Stomach (tissue), 19 donors: ENCODE measurements around the gene MAGT1. TPM values are rescaled to one million over a fixed set of nuclear protein-coding genes. Genes with fewer than 3 reads are reported as not detected.
"Not testable (repeated sequence)": the region's sequence is repeated elsewhere in the genome, so short reads cannot be mapped to it uniquely, and the experiment has no call there.

Source experiments
- DNase-seq, 2 donors: peaks; one replicate each; pipeline versions ENCODE4 v3.0.0 to v3.0.0-alpha.2; 2013 to 2019
- H3K27ac ChIP-seq, 5 donors: fragments of 200-600 bp in 4 of 5; sonication (generic) in 4 of 5; one replicate each; pipeline ENCODE4 v1.5.1; 2013 to 2019; ENCODE audit warnings: mild to moderate bottlenecking in 1 of 5, moderate library complexity in 1 of 5
- H3K27me3 ChIP-seq, 3 donors: fragments of 200-600 bp; sonication (generic); one replicate each; pipeline ENCODE4 v1.5.1; 2017 to 2019; ENCODE audit warnings: mixed run types in 1 of 3
- H3K36me3 ChIP-seq, 4 donors: fragments of 200-600 bp; sonication (generic); 1 replicate in 3 of 4; 2 replicates in 1 of 4; pipeline ENCODE4 v1.5.1; 2016 to 2019
- H3K4me1 ChIP-seq, 4 donors: fragments of 200-600 bp; sonication (generic); one replicate each; pipeline ENCODE4 v1.5.1; 2016 to 2019
- H3K4me3 ChIP-seq, 4 donors: fragments of 200-600 bp; sonication (generic) in 3 of 4; one replicate each; pipeline ENCODE4 v1.5.1; 2016 to 2019; ENCODE audit warnings: mild to moderate bottlenecking in 1 of 4
- H3K9me3 ChIP-seq, 4 donors: fragments of 200-600 bp; sonication (generic); one replicate each; pipeline ENCODE4 v1.5.1; 2016 to 2019
- EP300 ChIP-seq: sonication (generic); formaldehyde crosslinking; IDR thresholded peaks from one replicate; pipeline ENCODE4 v1.6.1; 2017; ENCODE audit warnings: antibody characterized with exemption
- POLR2A ChIP-seq, 4 donors: fragments of 450-650 bp; IDR thresholded peaks; one replicate each; pipeline ENCODE4 v1.6.1; 2016; ENCODE audit warnings: antibody characterized with exemption in 4 of 4, control low read depth in 2 of 4, mild to moderate bottlenecking in 1 of 4, moderate library complexity in 1 of 4
- POLR2AphosphoS5 ChIP-seq, 3 donors: sonication (generic); formaldehyde crosslinking; IDR thresholded peaks; one replicate each; pipeline ENCODE4 v1.6.1; 2016; ENCODE audit warnings: antibody characterized with exemption in 3 of 3
- WGBS, 5 donors: extraction: QIAGEN DNeasy Blood & Tissue Kit in 3 of 5; methylation state at CpG; one replicate each; pipeline versions ENCODE4 v1.1.5 to v1.1.7; 2013 to 2018; 5-methylcytosine and 5-hydroxymethylcytosine counted together
- intact Hi-C: fragments of 100-400 bp; cut with DNase I; formaldehyde crosslinking; loops from one replicate; pipeline ENCODE4 v1.15.1; 2023; ENCODE audit warnings: low total_unique reads
- long read RNA-seq, 10 donors: transcript quantifications; one replicate each; lab custom pipeline, GENCODE V29; 2026
- polyA plus RNA-seq, 3 donors: library from polyadenylated mRNA; stranded (reverse); fragments of 200-250 nt; gene quantifications; one replicate each; pipeline ENCODE4 v1.2.3, GENCODE V29; 2013
- total RNA-seq, 5 donors: library from RNA; depleted of rRNA; stranded (reverse); fragments of >200 nt; gene quantifications; one replicate each; pipeline versions ENCODE4 v1.1.0 to v1.2.3, GENCODE V29; 2014 to 2016
- TF ChIP-seq, protein P1 (sequence below), 7 experiments: fragments of 450-650 bp in 4 of 7; fragments of 200-600 bp in 3 of 7; sonication (generic) in 3 of 7; IDR thresholded peaks; one replicate each; pipeline ENCODE4 v1.5.1; 2016 to 2019; ENCODE audit warnings: antibody characterized with exemption in 7 of 7, control low read depth in 2 of 7, mild to moderate bottlenecking in 1 of 7
- donor health status: healthy with polysubstance abuse.
- donor health status: Bipolar disorder and iron deficiency.
- donor health status: healthy.

The MAGT1 gene
- total RNA-seq: 100 to 1,000 TPM in 1 of 5 donors, 10 to 100 TPM in 4; 16.1 to 135 (median 28.8) TPM
- 10 to 100 TPM in 2 of 3 donors, 1 to 10 TPM in 1; 6.1 to 19.0 (median 10.1) TPM for polyA plus RNA-seq
- long read RNA-seq, donor 1, full-length matches to known transcripts: 9 of 291 reads
- long read RNA-seq, donor 1, partial matches to known transcripts: 282 of 291 reads
- long read RNA-seq, donor 1, other reads (novel, unspliced or antisense): 0 of 291 reads
- long read RNA-seq, donor 2, full-length matches to known transcripts: 8 of 8 reads
- long read RNA-seq, donor 2, partial matches to known transcripts: 0 of 8 reads
- long read RNA-seq, donor 2, other reads (novel, unspliced or antisense): 0 of 8 reads
- long read RNA-seq, donor 3, full-length matches to known transcripts: 8 of 355 reads
- long read RNA-seq, donor 3, partial matches to known transcripts: 38 of 355 reads
- long read RNA-seq, donor 3, other reads (novel, unspliced or antisense): 309 of 355 reads
- long read RNA-seq, donor 4, full-length matches to known transcripts: 4 of 4 reads
- long read RNA-seq, donor 4, partial matches to known transcripts: 0 of 4 reads
- long read RNA-seq, donor 4, other reads (novel, unspliced or antisense): 0 of 4 reads
- long read RNA-seq, donor 5, full-length matches to known transcripts: 21 of 455 reads
- long read RNA-seq, donor 5, partial matches to known transcripts: 423 of 455 reads
- long read RNA-seq, donor 5, other reads (novel, unspliced or antisense): 11 of 455 reads
- long read RNA-seq, donor 6, full-length matches to known transcripts: 19 of 1,118 reads
- long read RNA-seq, donor 6, partial matches to known transcripts: 1,051 of 1,118 reads
- long read RNA-seq, donor 6, other reads (novel, unspliced or antisense): 48 of 1,118 reads
- long read RNA-seq, donor 7, full-length matches to known transcripts: 12 of 693 reads
- long read RNA-seq, donor 7, partial matches to known transcripts: 82 of 693 reads
- long read RNA-seq, donor 7, other reads (novel, unspliced or antisense): 599 of 693 reads
- long read RNA-seq, donor 8, full-length matches to known transcripts: 13 of 547 reads
- long read RNA-seq, donor 8, partial matches to known transcripts: 65 of 547 reads
- long read RNA-seq, donor 8, other reads (novel, unspliced or antisense): 469 of 547 reads
- long read RNA-seq, donor 9, full-length matches to known transcripts: 13 of 844 reads
- long read RNA-seq, donor 9, partial matches to known transcripts: 189 of 844 reads
- long read RNA-seq, donor 9, other reads (novel, unspliced or antisense): 642 of 844 reads
- long read RNA-seq, donor 10, full-length matches to known transcripts: 6 of 236 reads
- long read RNA-seq, donor 10, partial matches to known transcripts: 230 of 236 reads
- long read RNA-seq, donor 10, other reads (novel, unspliced or antisense): 0 of 236 reads

DNA sequence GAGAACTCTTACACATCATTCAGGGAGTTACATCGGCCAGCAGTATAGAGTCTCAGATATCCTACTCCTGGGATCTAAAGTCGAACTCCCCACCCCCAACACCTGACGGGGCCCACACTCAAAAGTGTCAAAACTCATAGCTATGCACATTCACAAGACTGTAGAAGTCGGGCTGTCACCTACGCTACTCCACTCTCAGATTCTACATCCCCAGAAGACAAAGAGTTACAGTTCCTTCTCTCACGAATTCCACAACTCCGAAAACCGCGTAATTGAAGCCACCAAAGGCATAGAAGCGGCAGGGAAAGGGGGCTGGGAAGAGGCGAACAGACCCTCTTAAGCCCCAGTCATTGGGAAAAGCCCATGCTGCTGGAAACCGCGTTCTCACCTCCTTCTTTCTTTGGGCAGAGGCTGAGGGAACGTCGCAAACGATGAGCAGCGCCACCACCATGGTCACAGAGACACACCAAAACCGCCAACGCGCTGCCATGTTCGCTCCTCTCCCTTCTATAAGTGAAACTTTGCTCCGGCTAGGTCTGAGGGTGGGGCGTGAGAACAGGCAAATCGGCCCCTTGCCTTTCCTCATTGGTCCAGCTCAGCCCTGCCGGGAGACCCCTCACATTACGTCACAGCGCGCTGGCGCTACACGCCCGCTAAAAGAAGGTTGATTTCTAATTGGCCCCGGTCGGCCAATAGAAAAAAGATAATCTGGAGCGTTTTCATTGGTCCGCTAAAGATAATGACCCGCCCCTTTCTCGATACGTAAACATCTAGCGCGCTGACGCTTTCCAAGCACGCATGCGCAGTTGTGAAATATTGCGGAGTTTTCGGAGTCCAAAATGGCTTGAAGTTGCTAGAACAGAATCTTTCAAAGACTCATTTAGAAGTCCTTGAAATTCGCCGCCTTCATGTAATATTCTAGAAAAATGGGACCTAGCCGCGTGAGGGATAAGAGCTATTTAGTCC, at the start of gene MAGT1:
Gene MAGT1 (minus strand): TSS at position 515 of the 966 bp plus-strand sequence. CDS start 25 bp downstream, at position 490.
- no peak for TF ChIP-seq EP300
- peak in 2 of 4 donors; percentile 81 to 92 for TF ChIP-seq POLR2A (IDR thresholded peaks at IDR 0.05)
- TF ChIP-seq, protein P1, sequence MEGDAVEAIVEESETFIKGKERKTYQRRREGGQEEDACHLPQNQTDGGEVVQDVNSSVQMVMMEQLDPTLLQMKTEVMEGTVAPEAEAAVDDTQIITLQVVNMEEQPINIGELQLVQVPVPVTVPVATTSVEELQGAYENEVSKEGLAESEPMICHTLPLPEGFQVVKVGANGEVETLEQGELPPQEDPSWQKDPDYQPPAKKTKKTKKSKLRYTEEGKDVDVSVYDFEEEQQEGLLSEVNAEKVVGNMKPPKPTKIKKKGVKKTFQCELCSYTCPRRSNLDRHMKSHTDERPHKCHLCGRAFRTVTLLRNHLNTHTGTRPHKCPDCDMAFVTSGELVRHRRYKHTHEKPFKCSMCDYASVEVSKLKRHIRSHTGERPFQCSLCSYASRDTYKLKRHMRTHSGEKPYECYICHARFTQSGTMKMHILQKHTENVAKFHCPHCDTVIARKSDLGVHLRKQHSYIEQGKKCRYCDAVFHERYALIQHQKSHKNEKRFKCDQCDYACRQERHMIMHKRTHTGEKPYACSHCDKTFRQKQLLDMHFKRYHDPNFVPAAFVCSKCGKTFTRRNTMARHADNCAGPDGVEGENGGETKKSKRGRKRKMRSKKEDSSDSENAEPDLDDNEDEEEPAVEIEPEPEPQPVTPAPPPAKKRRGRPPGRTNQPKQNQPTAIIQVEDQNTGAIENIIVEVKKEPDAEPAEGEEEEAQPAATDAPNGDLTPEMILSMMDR (IDR thresholded peaks at IDR 0.05): no peak
- peak; percentile 80 to 96 (median 96) for TF ChIP-seq POLR2AphosphoS5 (IDR thresholded peaks at IDR 0.05)
- Histone ChIP-seq H3K27ac (peak within 1 kb of the TSS; percentile 88 to 95 (median 92)), H3K36me3 (no peaks in the 10 kb centered on the region), H3K9me3 (no peaks in the 10 kb centered on the region), H3K4me1 (peaks cover 0 to 28% (median 3%) of the 10 kb centered on the region in 4 donors), H3K4me3 (peak within 1 kb of the TSS; percentile 51 to 72 (median 58)), H3K27me3 (no peaks in the 10 kb centered on the region)
- WGBS, 5 donors: 0 to 49% (median 6%) methylated on average over 32 to 49 of the region's 49 CpGs
- DNase-seq: peak; percentile 91 to 98
- intact Hi-C loops: no loop called here

DNA sequence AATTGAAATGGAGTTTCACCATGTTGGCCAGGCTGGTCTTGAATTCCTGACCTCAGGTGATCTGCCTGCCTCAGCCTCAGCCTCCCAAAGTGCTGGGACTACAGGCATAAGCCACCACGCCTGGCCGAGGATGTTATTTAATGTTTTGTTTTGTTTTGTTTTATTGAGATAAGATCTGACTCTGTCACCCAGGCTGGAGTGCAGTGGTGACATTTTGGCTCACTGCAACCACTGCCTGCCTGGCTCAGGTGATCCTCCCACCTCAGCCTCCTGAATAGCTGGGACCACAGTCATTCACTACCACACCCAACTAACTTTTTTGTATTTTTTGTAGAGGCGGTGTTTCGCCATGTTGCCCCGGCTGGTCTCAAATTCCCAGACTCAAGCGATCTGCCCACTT, 49.8 kb upstream of the MAGT1 start:
- H3K36me3 ChIP-seq, H3K27me3 ChIP-seq, intact Hi-C loops, H3K4me3 ChIP-seq, H3K27ac ChIP-seq, DNase-seq, H3K9me3 ChIP-seq: not testable (repeated sequence)
- 87 to 94% (median 92%) methylated on average over 6 of the region's 6 CpGs for WGBS, 5 donors
- peaks cover 0 to 16% (median 0%) of the 10 kb centered on the region in 4 donors for H3K4me1 ChIP-seq

DNA sequence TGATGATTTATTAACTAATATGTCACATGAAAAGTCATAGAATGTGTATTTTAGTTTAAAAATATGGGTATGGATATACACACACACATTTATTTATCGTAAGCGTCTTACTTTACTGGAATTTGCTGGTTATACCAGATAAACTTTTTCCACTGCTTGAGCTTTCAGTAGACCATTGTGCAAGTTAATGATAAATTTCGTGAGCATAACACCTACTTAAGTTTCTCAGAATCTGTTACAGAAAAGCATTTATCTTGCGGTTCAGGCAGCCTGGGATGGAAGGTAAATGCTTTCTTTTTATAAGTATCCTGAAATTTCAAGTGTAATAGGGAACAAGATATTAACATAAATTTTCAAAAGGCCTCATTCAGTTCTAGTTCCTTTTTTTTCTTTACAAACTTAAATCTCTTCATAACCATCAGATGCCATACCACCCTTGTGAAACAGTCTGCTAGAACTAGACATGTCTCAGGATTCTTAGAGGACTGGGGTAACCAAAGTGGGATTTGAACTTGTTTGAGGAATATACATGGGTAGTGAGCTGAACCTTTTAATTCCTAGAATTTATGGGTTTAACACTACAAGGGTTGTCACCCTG, 42.9 kb upstream of the MAGT1 start:
- H3K4me3 ChIP-seq: no peak overlapping the region
- no peaks in the 10 kb centered on the region for H3K27me3 ChIP-seq
- H3K27ac ChIP-seq: peak overlapping the region in 1 of 5 donors; percentile 51
- no peaks in the 10 kb centered on the region for H3K9me3 ChIP-seq
- intact Hi-C loops: no loop called here
- DNase-seq: no peak
- H3K4me1 ChIP-seq: peaks cover 0 to 36% (median 15%) of the 10 kb centered on the region in 4 donors
- WGBS, 5 donors: 42 to 74% (median 60%) methylated on average over 4 of the region's 4 CpGs
- no peaks in the 10 kb centered on the region for H3K36me3 ChIP-seq
- TF ChIP-seq, protein P1 (IDR thresholded peaks at IDR 0.05): no peak
- TF ChIP-seq POLR2A (IDR thresholded peaks at IDR 0.05) (no peak), POLR2AphosphoS5 (IDR thresholded peaks at IDR 0.05) (no peak), EP300 (no peak)
